GM10847 (cell line): ENCODE measurements around the gene NPFFR1.

Experiments used
- POLR2A ChIP-seq: IDR thresholded peaks from 2 replicates; pipeline ENCODE4 v1.6.1; 2011; ENCODE audit not compliant: insufficient read length; ENCODE audit errors: extremely low read depth

Gene NPFFR1

DNA sequence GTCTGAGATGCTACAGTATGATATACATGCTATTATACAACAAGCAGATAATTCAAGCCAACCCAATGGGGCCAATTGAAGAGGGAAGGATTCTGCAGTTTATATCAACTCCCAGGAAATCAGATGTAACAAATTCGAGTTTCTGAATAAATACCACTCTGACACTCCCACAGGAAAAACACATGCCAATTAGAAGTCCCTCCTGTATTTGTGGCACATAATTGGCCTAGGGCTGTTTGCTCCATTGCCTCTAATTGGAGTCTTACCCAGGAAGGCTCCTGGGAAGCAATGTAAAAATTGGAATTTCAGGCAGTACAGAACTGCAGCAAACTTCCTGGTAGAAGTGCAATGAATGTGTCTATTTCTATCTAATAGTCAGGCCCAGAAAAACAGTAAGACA is 55.3 kb downstream of the NPFFR1 start:
- TF ChIP-seq POLR2A: no peak

GRCh38 chr10:70227548-70228320 is 56.1 kb downstream of the NPFFR1 start:
- TF ChIP-seq POLR2A: no peak

- no peak for TF ChIP-seq POLR2A
Measured at GRCh38 chr10:70223728-70224127, 60.1 kb downstream of the NPFFR1 start.

- TF ChIP-seq POLR2A: no peak
Measured at GRCh38 chr10:70222340-70222794, 61.4 kb downstream of the NPFFR1 start.

GRCh38 chr10:70221030-70221429 is 62.8 kb downstream of the NPFFR1 start:
- no peak for TF ChIP-seq POLR2A

- TF ChIP-seq POLR2A: no peak
Measured at GRCh38 chr10:70212879-70213278, 70.9 kb downstream of the NPFFR1 start.

GRCh38 chr10:70212277-70212676 is 71.5 kb downstream of the NPFFR1 start:
- no peak for TF ChIP-seq POLR2A

GRCh38 chr10:70206762-70207161 is 77.0 kb downstream of the NPFFR1 start:
- no peak for TF ChIP-seq POLR2A

GRCh38 chr10:70201105-70201504 is 82.7 kb downstream of the NPFFR1 start:
- no peak for TF ChIP-seq POLR2A

DNA sequence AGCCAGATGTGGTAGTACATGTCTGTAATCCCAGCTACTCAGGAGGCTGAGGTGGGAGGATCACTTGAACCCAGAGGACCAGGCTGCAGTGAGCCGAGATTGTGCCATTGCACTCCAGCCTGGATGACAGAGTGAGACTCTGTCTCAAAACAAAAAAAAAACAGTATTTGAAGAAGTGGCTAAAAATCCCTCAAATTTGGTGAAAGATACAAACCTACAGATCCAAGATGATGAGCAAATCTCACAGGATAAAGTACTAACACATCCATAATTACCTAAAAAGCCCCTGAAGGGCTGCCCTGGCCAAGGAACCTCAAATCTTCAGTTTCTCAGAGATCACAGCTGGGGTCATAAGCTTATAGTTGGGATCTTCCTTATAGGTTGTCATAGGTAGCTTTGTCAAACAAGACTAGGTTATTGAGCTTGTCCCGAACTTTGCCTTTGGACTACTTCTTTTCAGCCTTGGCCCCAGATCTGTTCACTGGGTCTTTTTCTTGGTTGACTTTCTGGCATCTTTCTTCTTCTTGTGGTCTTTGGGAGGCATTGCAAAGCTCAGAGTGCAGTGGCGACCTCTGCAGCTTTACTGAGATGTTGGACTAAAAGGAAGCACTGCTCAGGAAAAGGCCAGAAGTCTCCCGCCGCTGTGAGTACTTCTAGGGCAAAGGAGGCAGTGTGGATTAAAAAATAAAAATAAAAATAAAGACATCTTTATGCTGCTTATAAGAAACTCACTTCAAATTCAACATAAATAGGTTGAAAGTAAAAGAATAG is 84.9 kb downstream of the NPFFR1 start:
- TF ChIP-seq POLR2A: no peak
